Activated CD4-positive, alpha-beta T cell treated with anti-CD3 and anti-CD28 coated beads for 36 hours (primary cell): ENCODE measurements around the gene CAMK2B. TPM values are rescaled to one million over a fixed set of nuclear protein-coding genes. Genes with fewer than 3 reads are reported as not detected.

Experiments
- ATAC-seq: fragments of 200-7000 bp; cut with Tn5 transposase; one replicate; pipeline ENCODE4 v1.10.0; 2021; ENCODE audit warnings: mild to moderate bottlenecking, moderate library complexity
- CTCF ChIA-PET: fragments of 350-600 bp; sonication (Branson Sonifier 250); formaldehyde crosslinking; loops from one replicate; lab custom pipeline; 2021; ENCODE audit warnings: antibody characterized with exemption; lab: Charles Lee
- POLR2A ChIA-PET: fragments of 350-600 bp; sonication (Branson Sonifier 250); formaldehyde crosslinking; loops from one replicate; lab custom pipeline; 2021; ENCODE audit warnings: antibody characterized with exemption, inconsistent platforms; lab: Charles Lee
- DNase-seq: peaks from one replicate; pipeline ENCODE4 v3.0.0-alpha.2; 2020
- H3K27ac Mint-ChIP-seq: one replicate; pipeline ENCODE4 v1.8.0; 2021; ENCODE audit warnings: mixed read lengths
- H3K27me3 Mint-ChIP-seq: one replicate; pipeline ENCODE4 v1.8.0; 2021; ENCODE audit warnings: mixed read lengths
- H3K36me3 Mint-ChIP-seq: one replicate; pipeline ENCODE4 v1.8.0; 2021; ENCODE audit warnings: low read depth, mixed read lengths
- H3K4me1 Mint-ChIP-seq: one replicate; pipeline ENCODE4 v1.8.0; 2021; ENCODE audit warnings: mixed read lengths
- H3K4me3 Mint-ChIP-seq: one replicate; pipeline ENCODE4 v1.8.0; 2021; ENCODE audit warnings: mild to moderate bottlenecking, moderate library complexity, mixed read lengths
- H3K9me3 Mint-ChIP-seq: one replicate; pipeline ENCODE4 v1.8.0; 2021; ENCODE audit warnings: low read depth, mixed read lengths
- intact Hi-C, 2 experiments: fragments of 100-400 bp; cut with DNase I in 1 of 2; cut with micrococcal nuclease in 1 of 2; formaldehyde crosslinking; loops; one replicate each; pipeline versions ENCODE4 v1.14.2 to v1.15.1; 2022 to 2024; cut with DNase I, micrococcal nuclease
- total RNA-seq, 2 experiments: library from RNA; stranded (reverse); gene quantifications; one replicate each; pipeline ENCODE4 v1.2.3, GENCODE V29; 2021

The CAMK2B gene
- total RNA-seq, 2 experiments from 2014 or later = 1.1 to 1.8 TPM

- Mint-ChIP-seq H3K36me3 (peaks cover 4% of the 10 kb centered on the region), H3K27me3 (no peaks in the 10 kb centered on the region), H3K9me3 (no peaks in the 10 kb centered on the region), H3K4me1 (no peaks in the 10 kb centered on the region), H3K27ac (no peak overlapping the region), H3K4me3 (no peak overlapping the region)
- ChIA-PET CTCF (no interaction called here), POLR2A (no interaction called here)
- DNase-seq (no peak), ATAC-seq (no peak)
- intact Hi-C loops = no loop called here
Observed at GRCh38 chr7:44217223-44217714, 108.1 kb downstream of the CAMK2B start.

GRCh38 chr7:44216521-44217222 lies 108.7 kb downstream of the CAMK2B start:
- H3K9me3 Mint-ChIP-seq = no peaks in the 10 kb centered on the region
- POLR2A ChIA-PET = no interaction called here
- no peak for DNase-seq
- no peak overlapping the region for H3K4me3 Mint-ChIP-seq
- intact Hi-C loops = no loop called here
- no peaks in the 10 kb centered on the region for H3K27me3 Mint-ChIP-seq
- ATAC-seq = no peak
- CTCF ChIA-PET = no interaction called here
- no peak overlapping the region for H3K27ac Mint-ChIP-seq
- peaks cover 5% of the 10 kb centered on the region for H3K36me3 Mint-ChIP-seq
- H3K4me1 Mint-ChIP-seq = no peaks in the 10 kb centered on the region

GRCh38 chr7:44216019-44216418 lies 109.4 kb downstream of the CAMK2B start:
- Mint-ChIP-seq H3K27me3 (no peaks in the 10 kb centered on the region), H3K36me3 (peaks cover 8% of the 10 kb centered on the region), H3K4me3 (no peak overlapping the region), H3K27ac (no peak overlapping the region), H3K4me1 (no peaks in the 10 kb centered on the region), H3K9me3 (no peaks in the 10 kb centered on the region)
- POLR2A ChIA-PET = no interaction called here
- CTCF ChIA-PET = no interaction called here
- ATAC-seq (no peak), DNase-seq (no peak)
- intact Hi-C loops = no loop called here

GRCh38 chr7:44215531-44215930 lies 109.9 kb downstream of the CAMK2B start:
- Mint-ChIP-seq H3K4me1 (no peaks in the 10 kb centered on the region), H3K36me3 (peaks cover 8% of the 10 kb centered on the region), H3K4me3 (no peak overlapping the region), H3K9me3 (no peaks in the 10 kb centered on the region), H3K27ac (no peak overlapping the region), H3K27me3 (no peaks in the 10 kb centered on the region)
- intact Hi-C loops = no loop called here
- ChIA-PET POLR2A (no interaction called here), CTCF (no interaction called here)
- ATAC-seq = no peak
- no peak for DNase-seq

GRCh38 chr7:44213877-44214388 lies 111.5 kb downstream of the CAMK2B start:
- CTCF ChIA-PET = interaction anchor here (0.6 kb wide), 1 partner anchor 12 kb away, joined by 3 read pairs; no protein-coding TSS in a partner anchor
- H3K4me1 Mint-ChIP-seq = no peaks in the 10 kb centered on the region
- H3K27ac Mint-ChIP-seq = no peak overlapping the region
- H3K4me3 Mint-ChIP-seq = no peak overlapping the region
- intact Hi-C loops = no loop called here
- no peaks in the 10 kb centered on the region for H3K27me3 Mint-ChIP-seq
- no peaks in the 10 kb centered on the region for H3K9me3 Mint-ChIP-seq
- DNase-seq (no peak), ATAC-seq (no peak)
- POLR2A ChIA-PET = no interaction called here
- peaks cover 15% of the 10 kb centered on the region for H3K36me3 Mint-ChIP-seq

- Mint-ChIP-seq H3K36me3 (peaks cover 18% of the 10 kb centered on the region), H3K27me3 (no peaks in the 10 kb centered on the region), H3K9me3 (no peaks in the 10 kb centered on the region), H3K27ac (no peak overlapping the region), H3K4me1 (no peaks in the 10 kb centered on the region), H3K4me3 (no peak overlapping the region)
- ATAC-seq = no peak
- no peak for DNase-seq
- POLR2A ChIA-PET = no interaction called here
- CTCF ChIA-PET = interaction anchor here (0.7 kb wide), 1 partner anchor 147 kb away, joined by 4 read pairs; no protein-coding TSS in a partner anchor
- intact Hi-C loops = no loop called here
Observed at GRCh38 chr7:44213206-44213876, 112.1 kb downstream of the CAMK2B start.

GRCh38 chr7:44212581-44213184 lies 112.7 kb downstream of the CAMK2B start:
- H3K4me3 Mint-ChIP-seq = no peak overlapping the region
- H3K27ac Mint-ChIP-seq = no peak overlapping the region
- intact Hi-C loops = no loop called here
- no peaks in the 10 kb centered on the region for H3K4me1 Mint-ChIP-seq
- CTCF ChIA-PET = interaction anchor here (0.6 to 0.7 kb wide), 4 partner anchors 28 to 275 kb away, joined by 3 to 4 read pairs (median 3); no protein-coding TSS in a partner anchor
- no peak for DNase-seq
- POLR2A ChIA-PET = no interaction called here
- no peaks in the 10 kb centered on the region for H3K9me3 Mint-ChIP-seq
- H3K27me3 Mint-ChIP-seq = no peaks in the 10 kb centered on the region
- ATAC-seq = no peak
- peaks cover 21% of the 10 kb centered on the region for H3K36me3 Mint-ChIP-seq

GRCh38 chr7:44212018-44212417 lies 113.4 kb downstream of the CAMK2B start:
- Mint-ChIP-seq H3K27ac (no peak overlapping the region), H3K4me3 (no peak overlapping the region), H3K27me3 (no peaks in the 10 kb centered on the region), H3K4me1 (no peaks in the 10 kb centered on the region), H3K9me3 (no peaks in the 10 kb centered on the region), H3K36me3 (peaks cover 21% of the 10 kb centered on the region)
- ATAC-seq = no peak
- ChIA-PET CTCF (interaction anchor here (0.7 kb wide), 2 partner anchors 29 to 276 kb away, joined by 3 read pairs; no protein-coding TSS in a partner anchor), POLR2A (no interaction called here)
- intact Hi-C loops = no loop called here
- no peak for DNase-seq

- intact Hi-C loops = no loop called here
- DNase-seq (no peak), ATAC-seq (no peak)
- Mint-ChIP-seq H3K27me3 (no peaks in the 10 kb centered on the region), H3K4me3 (no peak overlapping the region), H3K9me3 (no peaks in the 10 kb centered on the region), H3K27ac (no peak overlapping the region), H3K4me1 (no peaks in the 10 kb centered on the region), H3K36me3 (peaks cover 25% of the 10 kb centered on the region)
- CTCF ChIA-PET = no interaction called here
- POLR2A ChIA-PET = no interaction called here
Observed at GRCh38 chr7:44211126-44211675, 114.2 kb downstream of the CAMK2B start.

GRCh38 chr7:44210107-44210506 lies 115.3 kb downstream of the CAMK2B start:
- peaks cover 30% of the 10 kb centered on the region for H3K36me3 Mint-ChIP-seq
- H3K9me3 Mint-ChIP-seq = no peaks in the 10 kb centered on the region
- no peak overlapping the region for H3K27ac Mint-ChIP-seq
- POLR2A ChIA-PET = no interaction called here
- DNase-seq = no peak
- CTCF ChIA-PET = no interaction called here
- intact Hi-C loops = no loop called here
- H3K4me1 Mint-ChIP-seq = peaks cover 2% of the 10 kb centered on the region
- no peaks in the 10 kb centered on the region for H3K27me3 Mint-ChIP-seq
- ATAC-seq = no peak
- no peak overlapping the region for H3K4me3 Mint-ChIP-seq

- H3K36me3 Mint-ChIP-seq = peaks cover 32% of the 10 kb centered on the region
- ChIA-PET CTCF (interaction anchor here (0.6 to 0.7 kb wide), 2 partner anchors 26 to 278 kb away, joined by 3 read pairs; no protein-coding TSS in a partner anchor), POLR2A (interaction anchor here (0.6 kb wide), 1 partner anchor 29 kb away, joined by 5 read pairs; no protein-coding TSS in a partner anchor)
- H3K27me3 Mint-ChIP-seq = no peaks in the 10 kb centered on the region
- no peak overlapping the region for H3K4me3 Mint-ChIP-seq
- H3K9me3 Mint-ChIP-seq = no peaks in the 10 kb centered on the region
- H3K27ac Mint-ChIP-seq = no peak overlapping the region
- ATAC-seq (no peak), DNase-seq (no peak)
- peaks cover 9% of the 10 kb centered on the region for H3K4me1 Mint-ChIP-seq
- intact Hi-C loops = no loop called here
Observed at GRCh38 chr7:44208085-44208484, 117.3 kb downstream of the CAMK2B start.
